GM12878 (cell line): ENCODE measurements around the gene CHMP4A. TPM values are rescaled to one million over a fixed set of nuclear protein-coding genes. Genes with fewer than 3 reads are reported as not detected.

Source experiments
- CBFB ChIP-seq: IDR thresholded peaks from 2 replicates; pipeline ENCODE4 v1.6.1; 2016; ENCODE audit warnings: antibody characterized with exemption, low read depth
- CBX3 ChIP-seq: fragments of 200-600 bp; sonication (generic); IDR thresholded peaks from 2 replicates; pipeline ENCODE4 v1.6.1; 2016; ENCODE audit warnings: low read depth, borderline replicate concordance
- CEBPB ChIP-seq, 2 experiments: fragments of 150-350 bp in 1 of 2; IDR thresholded peaks; 2 replicates each; pipeline ENCODE4 v1.6.1; 2012 to 2014; ENCODE audit warnings: low read depth in 2 of 2, low read length in 2 of 2, borderline replicate concordance in 1 of 2, inconsistent platforms in 1 of 2
- CREB1 ChIP-seq: IDR thresholded peaks from 2 replicates; pipeline ENCODE4 v1.6.1; 2012; ENCODE audit warnings: low read depth, mild to moderate bottlenecking, inconsistent platforms
- CTCF ChIP-seq, 3 experiments: IDR thresholded peaks in 2 of 3; conservative IDR thresholded peaks in 1 of 3; 2 replicates each; pipeline ENCODE4 v1.5.1; 2011; ENCODE audit warnings: low read depth in 3 of 3, low read length in 3 of 3, mild to moderate bottlenecking in 3 of 3, control low read depth in 2 of 3, moderate library complexity in 2 of 3, inconsistent platforms in 1 of 3, mixed read lengths in 1 of 3; ENCODE audit not compliant: control insufficient read depth in 2 of 3, insufficient read depth in 1 of 3; ENCODE audit errors: extremely low read depth in 1 of 3
- EZH2 ChIP-seq: IDR thresholded peaks from 2 replicates; pipeline ENCODE4 v1.6.1; 2012; ENCODE audit warnings: low read depth, mild to moderate bottlenecking, control low read depth, inconsistent platforms, low read length, borderline replicate concordance; ENCODE audit not compliant: control insufficient read depth
- GABPA ChIP-seq: IDR thresholded peaks from 2 replicates; pipeline ENCODE4 v1.6.1; 2014; ENCODE audit warnings: antibody characterized with exemption, low read depth, mild to moderate bottlenecking, inconsistent platforms
- HDAC6 ChIP-seq: fragments of 200-600 bp; sonication (generic); IDR thresholded peaks from one replicate; pipeline ENCODE4 v1.8.0; 2017; ENCODE audit warnings: antibody characterized with exemption; ENCODE audit not compliant: unreplicated experiment
- IRF4 ChIP-seq: IDR thresholded peaks from 2 replicates; pipeline ENCODE4 v1.6.1; 2011; ENCODE audit warnings: low read depth, low read length
- JUNB ChIP-seq: IDR thresholded peaks from 2 replicates; pipeline ENCODE4 v1.6.1; 2016; ENCODE audit warnings: antibody characterized with exemption, mild to moderate bottlenecking
- MYC ChIP-seq: IDR thresholded peaks from 2 replicates; pipeline ENCODE4 v1.6.1; 2011; ENCODE audit warnings: mild to moderate bottlenecking, low read length, moderate library complexity, inconsistent platforms; ENCODE audit not compliant: insufficient read depth, insufficient replicate concordance, insufficient read length, severe bottlenecking
- PAX8 ChIP-seq: fragments of 450-650 bp; IDR thresholded peaks from 2 replicates; pipeline ENCODE4 v1.6.1; 2017; ENCODE audit warnings: mild to moderate bottlenecking, moderate library complexity
- PML ChIP-seq: IDR thresholded peaks from 2 replicates; pipeline ENCODE4 v1.6.1; 2012; ENCODE audit warnings: low read length, inconsistent platforms
- POLR2A ChIP-seq: IDR thresholded peaks from 2 replicates; pipeline ENCODE4 v1.6.1; 2011; ENCODE audit warnings: low read depth, mild to moderate bottlenecking, low read length
- POLR2AphosphoS5 ChIP-seq: IDR thresholded peaks from 2 replicates; pipeline ENCODE4 v1.6.1; 2011; ENCODE audit warnings: mild to moderate bottlenecking, low read length, inconsistent platforms
- RELA ChIP-seq: fragments of 450-650 bp; IDR thresholded peaks from 2 replicates; pipeline ENCODE4 v1.8.0; 2014; ENCODE audit warnings: borderline replicate concordance; ENCODE audit not compliant: partially characterized antibody
- RFX5 ChIP-seq: IDR thresholded peaks from 2 replicates; pipeline ENCODE4 v1.6.1; 2011; ENCODE audit warnings: low read depth, low read length, improper control_type of control experiment
- SIN3A ChIP-seq: IDR thresholded peaks from 2 replicates; pipeline ENCODE4 v1.6.1; 2012; ENCODE audit warnings: low read depth, low read length, improper control_type of control experiment
- SMAD1 ChIP-seq: fragments of 450-650 bp; IDR thresholded peaks from 2 replicates; pipeline ENCODE4 v1.6.1; 2018; ENCODE audit warnings: mild to moderate bottlenecking, low read depth; ENCODE audit not compliant: partially characterized antibody
- SMARCA5 ChIP-seq: fragments of 450-650 bp; IDR thresholded peaks from 2 replicates; pipeline ENCODE4 v1.6.1; 2017; ENCODE audit warnings: mild to moderate bottlenecking
- SMC3 ChIP-seq: IDR thresholded peaks from 2 replicates; pipeline ENCODE4 v1.6.1; 2011; ENCODE audit warnings: low read length, improper control_type of control experiment, borderline replicate concordance
- SREBF2 ChIP-seq: IDR thresholded peaks from 2 replicates; pipeline ENCODE4 v1.6.1; 2012; ENCODE audit warnings: mild to moderate bottlenecking, low read length
- ZZZ3 ChIP-seq: IDR thresholded peaks from 2 replicates; pipeline ENCODE4 v1.6.1; 2011; ENCODE audit warnings: low read depth; ENCODE audit not compliant: control insufficient read depth, insufficient read length
- polyA plus RNA-seq, 11 experiments: library from polyadenylated mRNA; depleted of rRNA in 4 of 11; unstranded in 6 of 11; stranded (reverse) in 5 of 11; fragments of >200 nt; fragmentation: Nextera tagmentation in 4 of 11; fragmentation: Illumina TruSeq in 1 of 11; extraction: Ambion mirVana in 4 of 11; extraction: Trizol in 1 of 11; gene quantifications; 1 replicate in 1 of 11; 2 replicates in 10 of 11; pipeline versions ENCODE4 v1.2.1 to v1.2.3, GENCODE V29; 2011 to 2016; ENCODE audit warnings: inconsistent platforms in 2 of 11, missing spikeins in 2 of 11, low read depth in 1 of 11
- total RNA-seq, 4 experiments: library from RNA; depleted of rRNA in 3 of 4; stranded (reverse); fragments of >200 nt in 3 of 4; fragmentation: Illumina TruSeq in 1 of 4; extraction: Trizol in 1 of 4; gene quantifications; 2 replicates each; pipeline versions ENCODE4 v1.2.1 to v1.2.3, GENCODE V29; 2013 to 2021
- TF ChIP-seq, protein P1 (sequence below): fragments of 450-650 bp; IDR thresholded peaks from 2 replicates; pipeline ENCODE4 v1.6.1; 2016; ENCODE audit warnings: mild to moderate bottlenecking
- TF ChIP-seq, protein P2 (sequence below): fragments of 450-650 bp; IDR thresholded peaks from 2 replicates; pipeline ENCODE4 v1.6.1; 2017; ENCODE audit warnings: mild to moderate bottlenecking, low read depth, inconsistent platforms; ENCODE audit not compliant: poor library complexity, severe bottlenecking
- TF ChIP-seq, protein P3 (sequence below): IDR thresholded peaks from 2 replicates; pipeline ENCODE4 v1.6.1; 2011; ENCODE audit warnings: low read depth, mild to moderate bottlenecking, low read length, moderate library complexity, borderline replicate concordance; ENCODE audit errors: extremely low read depth

CHMP4A gene
- total and polyA plus RNA-seq, 10 of the 15 experiments (the other 5 are each of a cell fraction or from before 2014, with no cell fraction given): 35.5 to 151 (median 84.7) TPM

DNA sequence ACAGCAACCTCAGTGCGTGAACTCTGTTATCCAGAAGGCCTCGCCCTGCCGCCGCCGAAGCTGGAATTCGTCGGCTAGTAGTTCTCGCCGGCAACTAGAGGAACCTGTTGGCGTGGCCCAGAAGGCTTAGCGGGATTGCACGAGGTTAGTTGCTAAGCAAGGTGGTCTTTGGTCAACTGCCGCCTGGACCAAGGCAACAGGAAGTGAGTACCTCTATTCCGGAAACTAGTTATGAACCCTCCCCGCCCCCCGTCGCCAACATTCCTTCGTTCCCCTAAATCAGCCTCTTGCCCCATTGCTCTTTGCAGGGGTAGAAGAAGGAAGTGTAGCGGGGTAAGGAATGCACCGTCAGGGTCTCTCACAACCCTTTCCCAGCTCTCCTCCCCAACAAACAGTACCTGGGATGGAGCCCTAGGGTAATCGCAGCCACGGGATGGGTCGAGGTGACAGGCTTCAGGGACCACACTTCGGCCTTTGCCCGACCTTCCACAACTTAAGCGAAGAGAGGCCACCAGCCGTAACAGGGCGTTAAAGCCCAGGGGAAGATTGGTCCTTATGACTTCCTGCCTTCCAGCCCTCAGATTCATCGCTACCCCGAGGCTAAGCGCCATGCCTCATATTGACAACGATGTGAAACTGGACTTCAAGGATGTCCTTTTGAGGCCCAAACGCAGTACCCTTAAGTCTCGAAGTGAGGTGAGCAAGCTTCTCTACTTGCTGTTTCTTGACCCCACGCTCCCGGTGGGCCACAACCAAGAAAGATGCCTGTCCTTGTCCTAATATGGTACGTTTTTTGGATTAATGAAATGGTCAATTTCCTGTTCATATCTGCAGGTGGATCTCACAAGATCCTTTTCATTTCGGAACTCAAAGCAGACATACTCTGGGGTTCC, 19.6 kb upstream of the CHMP4A start, which contains the start of gene GMPR2 (continued):
- TF ChIP-seq PML: no peak
- TF ChIP-seq, protein P1, sequence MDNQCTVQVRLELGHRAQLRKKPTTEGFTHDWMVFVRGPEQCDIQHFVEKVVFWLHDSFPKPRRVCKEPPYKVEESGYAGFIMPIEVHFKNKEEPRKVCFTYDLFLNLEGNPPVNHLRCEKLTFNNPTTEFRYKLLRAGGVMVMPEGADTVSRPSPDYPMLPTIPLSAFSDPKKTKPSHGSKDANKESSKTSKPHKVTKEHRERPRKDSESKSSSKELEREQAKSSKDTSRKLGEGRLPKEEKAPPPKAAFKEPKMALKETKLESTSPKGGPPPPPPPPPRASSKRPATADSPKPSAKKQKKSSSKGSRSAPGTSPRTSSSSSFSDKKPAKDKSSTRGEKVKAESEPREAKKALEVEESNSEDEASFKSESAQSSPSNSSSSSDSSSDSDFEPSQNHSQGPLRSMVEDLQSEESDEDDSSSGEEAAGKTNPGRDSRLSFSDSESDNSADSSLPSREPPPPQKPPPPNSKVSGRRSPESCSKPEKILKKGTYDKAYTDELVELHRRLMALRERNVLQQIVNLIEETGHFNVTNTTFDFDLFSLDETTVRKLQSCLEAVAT: no peak; the same call in 1 of the 2 replicates
- no peak; the same call in 1 of the 2 replicates for TF ChIP-seq SIN3A
- TF ChIP-seq, protein P2, sequence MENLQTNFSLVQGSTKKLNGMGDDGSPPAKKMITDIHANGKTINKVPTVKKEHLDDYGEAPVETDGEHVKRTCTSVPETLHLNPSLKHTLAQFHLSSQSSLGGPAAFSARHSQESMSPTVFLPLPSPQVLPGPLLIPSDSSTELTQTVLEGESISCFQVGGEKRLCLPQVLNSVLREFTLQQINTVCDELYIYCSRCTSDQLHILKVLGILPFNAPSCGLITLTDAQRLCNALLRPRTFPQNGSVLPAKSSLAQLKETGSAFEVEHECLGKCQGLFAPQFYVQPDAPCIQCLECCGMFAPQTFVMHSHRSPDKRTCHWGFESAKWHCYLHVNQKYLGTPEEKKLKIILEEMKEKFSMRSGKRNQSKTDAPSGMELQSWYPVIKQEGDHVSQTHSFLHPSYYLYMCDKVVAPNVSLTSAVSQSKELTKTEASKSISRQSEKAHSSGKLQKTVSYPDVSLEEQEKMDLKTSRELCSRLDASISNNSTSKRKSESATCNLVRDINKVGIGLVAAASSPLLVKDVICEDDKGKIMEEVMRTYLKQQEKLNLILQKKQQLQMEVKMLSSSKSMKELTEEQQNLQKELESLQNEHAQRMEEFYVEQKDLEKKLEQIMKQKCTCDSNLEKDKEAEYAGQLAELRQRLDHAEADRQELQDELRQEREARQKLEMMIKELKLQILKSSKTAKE: no peak
- TF ChIP-seq SREBF2: no peak
- TF ChIP-seq HDAC6: no peak
- no peak for TF ChIP-seq POLR2AphosphoS5
- TF ChIP-seq ZZZ3: no peak
- TF ChIP-seq CTCF (IDR thresholded peaks at IDR 0.05 in 2 of 3, conservative IDR thresholded peaks at IDR 0.05 in 1 of 3; ENCODE audit: control insufficient read depth in 2 of 3, extremely low read depth in 1 of 3, insufficient read depth in 1 of 3, low read depth in 3 of 3, low read length in 3 of 3): no peak
- TF ChIP-seq POLR2A: peak; percentile 59
- peak; percentile 79 for TF ChIP-seq RFX5
- TF ChIP-seq SMAD1: no peak
- no peak for TF ChIP-seq MYC
- no peak for TF ChIP-seq CBX3
- TF ChIP-seq JUNB: no peak; the same call in 1 of the 2 replicates
- TF ChIP-seq EZH2: no peak
- TF ChIP-seq, protein P3, sequence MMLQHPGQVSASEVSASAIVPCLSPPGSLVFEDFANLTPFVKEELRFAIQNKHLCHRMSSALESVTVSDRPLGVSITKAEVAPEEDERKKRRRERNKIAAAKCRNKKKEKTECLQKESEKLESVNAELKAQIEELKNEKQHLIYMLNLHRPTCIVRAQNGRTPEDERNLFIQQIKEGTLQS: no peak
- no peak for TF ChIP-seq SMC3
- TF ChIP-seq CREB1: no peak
- no peak; the same call in none of the 2 replicates for TF ChIP-seq IRF4
- TF ChIP-seq PAX8: no peak
- no peak for TF ChIP-seq CBFB
- peak; percentile 88 for TF ChIP-seq GABPA
- TF ChIP-seq CEBPB (IDR thresholded peaks at IDR 0.05; ENCODE audit: borderline replicate concordance in 1 of 2, low read depth in 2 of 2, low read length in 2 of 2): no peak
- peak; percentile 40 for TF ChIP-seq RELA
- no peak for TF ChIP-seq SMARCA5
